SHP77 treated with DMSO at 0.1 percent for 48 hours (cell line): ENCODE results near the gene UGT1A10.
A peak's percentile ranks its signal among the peaks of the same experiment; 100 is the strongest.
"Not testable (repeated sequence)": the region's sequence is repeated elsewhere in the genome, so short reads cannot be mapped to it uniquely, and the experiment has no call there.

Experiments used
- DNase-seq: peaks from one replicate; lab custom pipeline; 2025; lab: John Stamatoyannopoulos, UW

Gene UGT1A10

GRCh38 chr2:233692648-233693047, 56.4 kb downstream of the UGT1A10 start, which contains the start of gene UGT1A6:
TSS of gene UGT1A6 (plus strand) at chr2:233692890. CDS start at chr2:233693005, 115 bp downstream.
- no peak for DNase-seq

- DNase-seq = no peak
These were observed 57.7 kb downstream of the UGT1A10 start for GRCh38 chr2:233693963-233694362.

DNA sequence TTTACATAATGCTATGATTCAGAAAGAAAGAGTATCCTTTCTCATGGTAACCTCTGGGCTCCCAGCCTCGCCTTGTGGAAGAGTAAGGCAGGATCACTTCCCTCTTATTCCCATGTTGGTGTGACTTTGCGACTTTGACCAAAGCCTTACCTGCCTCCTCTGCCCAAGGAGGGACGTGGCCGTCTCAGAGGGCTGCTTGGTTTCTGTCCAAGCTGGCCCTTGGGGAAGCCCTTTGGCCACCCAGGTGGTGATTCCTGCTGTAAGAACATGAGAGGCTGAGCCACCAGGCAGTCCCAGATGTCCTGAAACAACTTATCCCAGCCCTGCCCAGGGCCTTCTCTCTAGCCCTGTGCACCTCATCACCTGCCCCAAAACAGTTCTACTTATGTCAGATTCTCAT, 62.5 kb downstream of the UGT1A10 start:
- no peak for DNase-seq

DNA sequence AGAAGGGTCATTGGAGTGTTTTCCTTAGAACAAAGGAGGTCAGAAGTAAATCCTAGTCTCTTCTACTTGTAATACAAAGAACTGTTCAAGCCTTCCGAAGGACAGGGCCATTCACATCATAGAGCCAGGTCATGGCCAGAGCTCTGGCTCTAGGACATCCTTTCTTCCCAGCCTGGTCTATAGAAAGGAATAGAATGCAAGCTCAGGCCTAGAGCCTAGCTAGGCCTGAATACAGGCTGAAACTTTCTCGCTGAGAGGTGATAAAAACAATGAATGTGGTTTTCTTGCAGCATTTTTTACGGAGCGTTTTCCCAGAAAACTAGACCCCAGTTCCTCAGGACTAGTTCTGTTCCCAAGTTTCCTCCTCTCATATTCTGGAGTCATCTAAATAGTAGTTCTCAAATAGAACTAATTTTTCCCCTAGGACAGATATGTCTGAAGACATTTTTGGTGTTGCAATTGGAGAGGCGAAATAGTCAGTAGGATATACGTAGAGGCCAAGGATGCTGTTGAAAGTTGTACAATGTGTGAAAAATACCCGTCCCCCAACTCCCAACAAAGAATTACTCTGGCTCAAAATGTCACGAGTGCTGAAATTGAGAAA, 63.3 kb downstream of the UGT1A10 start:
- DNase-seq = no peak

GRCh38 chr2:233700028-233700635, 63.9 kb downstream of the UGT1A10 start:
- DNase-seq = no peak

GRCh38 chr2:233700842-233701241, 64.6 kb downstream of the UGT1A10 start:
- DNase-seq = not testable (repeated sequence)

DNA sequence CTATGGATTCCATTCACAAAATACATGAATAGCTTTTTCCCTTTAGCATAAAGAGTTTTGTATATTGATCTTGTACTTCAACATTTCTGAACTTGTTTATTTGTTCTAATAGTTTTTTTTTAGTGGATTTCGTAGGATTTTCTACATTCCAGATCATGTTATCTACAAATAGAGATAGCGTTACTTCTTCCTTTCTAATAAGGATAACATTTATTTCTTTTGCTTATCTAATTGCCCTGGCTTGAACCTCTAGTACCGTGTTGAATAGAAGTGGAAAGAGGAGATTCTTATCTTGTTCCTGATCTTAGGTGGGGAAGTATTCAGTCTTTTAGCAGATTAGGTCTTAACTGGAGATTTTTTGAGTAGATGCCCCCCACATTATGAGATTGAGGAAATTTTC, 66.0 kb downstream of the UGT1A10 start:
- no peak for DNase-seq

- DNase-seq = no peak
These were observed 69.8 kb downstream of the UGT1A10 start for GRCh38 chr2:233705911-233706506.

DNA sequence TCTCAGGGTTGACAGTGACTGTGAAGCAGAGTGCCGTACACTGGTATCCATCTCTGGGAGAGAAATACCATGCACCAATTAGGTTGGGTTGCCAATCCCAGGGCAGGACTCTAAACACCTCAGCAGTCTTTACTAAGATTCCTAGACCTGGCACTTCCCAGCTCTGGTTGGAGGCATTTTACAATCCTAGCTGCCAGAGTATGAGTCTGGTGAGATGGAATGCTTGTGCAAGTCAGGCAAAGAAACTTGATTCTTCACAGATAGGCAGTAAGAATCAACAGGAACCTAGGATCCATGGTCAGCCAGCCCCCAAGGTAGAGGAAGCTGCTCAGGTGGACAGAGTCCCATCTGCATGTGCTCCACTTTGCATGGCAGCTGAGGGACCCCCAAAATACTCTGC, 70.5 kb downstream of the UGT1A10 start:
- no peak for DNase-seq

DNA sequence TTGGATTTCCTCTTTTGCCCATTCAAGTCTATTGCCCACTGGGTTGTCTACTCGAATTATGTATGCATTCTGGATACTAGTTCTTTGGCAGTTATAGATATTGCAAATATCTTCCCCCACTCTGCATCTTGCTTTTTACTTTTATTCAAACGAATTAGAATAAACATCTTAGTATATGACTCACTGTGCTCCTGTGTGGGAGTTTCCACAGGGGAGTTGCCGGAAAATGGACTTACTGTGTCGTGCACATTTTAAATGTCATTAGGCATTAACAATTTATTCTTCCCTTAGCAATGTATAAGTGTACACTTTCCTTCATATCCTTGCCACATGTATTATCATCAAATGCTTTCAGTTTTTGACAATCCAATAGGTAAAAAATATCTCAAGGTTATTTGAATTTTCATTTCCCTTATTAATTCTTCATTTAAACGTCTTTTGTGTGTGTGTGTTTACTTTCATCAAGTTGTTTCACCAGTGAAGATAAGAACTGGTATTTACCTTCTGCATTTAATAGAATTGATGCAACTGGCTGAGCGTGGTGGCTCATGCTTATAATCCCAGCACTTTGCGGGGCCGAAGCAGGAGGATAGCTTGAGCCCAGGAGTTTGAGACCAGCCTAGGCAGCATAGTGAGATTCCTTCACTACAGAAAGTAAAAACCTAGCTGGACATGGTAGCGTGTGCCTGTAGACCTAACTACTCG, 71.8 kb downstream of the UGT1A10 start:
- no peak for DNase-seq

DNA sequence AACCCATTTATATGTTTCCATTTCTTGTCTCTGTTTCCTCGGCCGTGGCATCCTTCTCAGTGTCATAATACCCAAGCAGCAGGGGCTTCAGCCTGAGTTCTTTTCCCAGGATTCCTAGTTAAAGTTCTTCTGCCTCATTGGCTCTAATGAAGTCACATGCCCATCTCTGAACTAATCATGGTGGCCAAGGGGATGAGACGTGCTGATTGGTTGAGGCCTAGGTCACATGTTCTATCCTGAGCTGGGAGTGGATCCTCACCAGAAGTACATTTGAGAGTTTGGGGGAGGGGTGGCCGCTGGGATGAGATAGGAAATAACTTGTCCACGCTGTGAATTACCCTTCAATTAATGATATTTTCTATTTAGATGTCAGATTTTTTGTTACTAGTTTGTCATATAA, 72.7 kb downstream of the UGT1A10 start:
- no peak for DNase-seq

DNA sequence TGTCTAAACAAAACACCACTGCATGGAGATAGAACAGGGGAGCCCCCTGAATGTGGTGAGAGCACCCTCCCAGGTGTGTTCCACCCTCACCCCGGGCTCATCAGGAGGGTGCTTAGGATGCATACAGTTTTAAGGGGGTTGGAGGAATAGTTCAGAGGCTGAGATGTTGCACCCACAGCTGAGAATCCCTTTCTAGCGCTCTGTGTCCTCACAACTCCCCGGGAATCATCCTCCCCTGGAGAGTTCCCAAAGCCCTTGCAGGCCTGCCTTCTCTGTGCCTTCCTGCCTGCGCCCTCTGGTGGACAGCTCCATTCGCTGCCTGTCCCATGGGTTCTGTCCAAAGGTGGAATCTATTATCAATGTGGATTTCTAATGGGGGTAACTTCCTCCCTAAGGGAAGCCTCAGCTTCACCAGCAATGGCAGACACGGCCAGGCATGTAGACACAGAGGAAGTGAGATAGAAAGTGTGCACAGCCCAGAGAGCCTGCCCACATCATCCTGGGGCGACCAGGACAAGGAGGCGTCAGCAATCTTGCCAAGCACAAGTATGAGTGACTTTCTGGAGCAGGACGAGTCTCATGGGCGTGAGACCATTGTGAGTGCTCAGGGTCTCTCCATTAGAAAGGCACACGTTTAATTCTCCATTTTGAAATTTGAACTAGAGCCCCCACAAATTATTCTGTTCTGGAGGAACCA, 75.2 kb downstream of the UGT1A10 start:
- peak; percentile 25 for DNase-seq

DNA sequence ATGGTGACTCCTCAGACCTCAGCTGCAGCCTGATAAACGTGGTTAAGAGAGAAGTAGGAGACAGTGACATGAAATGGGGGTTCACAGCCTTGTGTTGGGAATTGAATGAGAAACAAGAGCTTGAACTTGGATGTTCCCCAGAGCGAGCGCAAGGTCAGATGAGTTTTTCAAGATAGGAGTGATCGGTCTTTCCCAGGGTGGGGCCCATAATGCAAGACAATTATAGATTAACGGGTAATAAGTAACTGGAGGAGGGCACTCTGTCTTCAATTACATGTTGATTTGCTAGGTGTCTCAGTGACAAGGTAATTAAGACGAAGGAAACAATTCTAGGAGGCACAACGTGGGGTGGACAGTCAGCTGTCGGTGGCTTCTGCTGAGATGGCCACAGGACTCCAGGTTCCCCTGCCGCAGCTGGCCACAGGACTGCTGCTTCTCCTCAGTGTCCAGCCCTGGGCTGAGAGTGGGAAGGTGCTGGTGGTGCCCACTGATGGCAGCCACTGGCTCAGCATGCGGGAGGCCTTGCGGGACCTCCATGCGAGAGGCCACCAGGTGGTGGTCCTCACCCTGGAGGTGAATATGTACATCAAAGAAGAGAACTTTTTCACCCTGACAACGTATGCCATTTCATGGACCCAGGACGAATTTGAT, 76.5 kb downstream of the UGT1A10 start, which contains the start of gene UGT1A5:
TSS of gene UGT1A5 (plus strand) at position 297 of the 651 bp plus-strand sequence. CDS start at position 382, 85 bp downstream.
- no peak for DNase-seq

- DNase-seq = no peak
These were observed 77.0 kb downstream of the UGT1A10 start for GRCh38 chr2:233713262-233713615.

DNA sequence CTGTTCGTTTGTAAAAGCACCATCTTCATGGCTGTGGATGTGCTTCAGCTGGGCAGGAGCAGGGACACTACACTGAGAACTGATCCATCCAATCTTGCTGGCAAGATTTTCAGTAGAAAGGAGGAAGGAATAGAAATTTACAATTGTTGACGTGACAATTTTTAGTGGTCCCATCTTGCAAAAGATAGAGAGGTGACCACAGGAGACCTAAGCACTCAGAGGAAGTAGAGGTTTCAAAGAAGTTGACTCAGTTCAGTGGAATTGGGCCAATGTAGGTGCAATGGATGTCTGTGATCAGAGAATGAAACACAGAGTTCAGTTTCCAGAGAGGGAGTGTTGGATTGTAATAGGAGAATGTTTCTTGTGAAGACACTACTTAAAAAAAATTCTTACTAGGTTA, 77.9 kb downstream of the UGT1A10 start:
- DNase-seq = no peak

DNA sequence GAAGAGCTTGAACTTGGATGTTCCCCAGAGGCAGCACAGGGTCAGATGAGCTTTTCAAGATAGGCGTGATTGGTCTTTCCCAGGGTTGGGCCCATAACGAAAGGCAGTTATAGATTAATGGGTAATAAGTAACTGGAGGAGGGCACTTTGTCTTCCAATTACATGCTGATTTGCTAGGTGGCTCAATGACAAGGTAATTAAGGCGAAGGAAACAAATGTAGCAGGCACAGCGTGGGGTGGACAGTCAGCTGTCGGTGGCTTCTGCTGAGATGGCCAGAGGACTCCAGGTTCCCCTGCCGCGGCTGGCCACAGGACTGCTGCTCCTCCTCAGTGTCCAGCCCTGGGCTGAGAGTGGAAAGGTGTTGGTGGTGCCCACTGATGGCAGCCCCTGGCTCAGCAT, 82.3 kb downstream of the UGT1A10 start, which contains the start of gene UGT1A4:
TSS of gene UGT1A4 (plus strand) at position 185 of the 400 bp plus-strand sequence. CDS start at position 270, 85 bp downstream.
- DNase-seq = no peak

DNA sequence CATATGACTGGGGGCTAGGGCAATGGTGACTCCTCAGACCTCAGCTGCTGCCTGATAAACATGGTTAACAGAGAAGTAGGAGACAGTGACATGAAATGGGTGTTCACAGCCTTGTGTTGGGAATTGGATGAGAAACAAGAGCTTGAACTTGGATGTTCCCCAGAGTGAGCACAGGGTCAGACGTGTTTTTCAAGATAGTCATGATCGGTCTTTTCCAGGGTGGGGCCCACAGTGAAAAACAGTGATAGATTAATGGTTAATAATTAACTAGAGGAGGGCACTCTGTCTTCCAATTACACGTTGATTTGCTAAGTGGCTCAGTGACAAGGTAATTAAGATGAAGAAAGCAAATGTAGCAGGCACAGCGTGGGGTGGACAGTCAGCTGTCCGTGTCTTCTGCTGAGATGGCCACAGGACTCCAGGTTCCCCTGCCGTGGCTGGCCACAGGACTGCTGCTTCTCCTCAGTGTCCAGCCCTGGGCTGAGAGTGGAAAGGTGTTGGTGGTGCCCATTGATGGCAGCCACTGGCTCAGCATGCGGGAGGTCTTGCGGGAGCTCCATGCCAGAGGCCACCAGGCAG, 92.6 kb downstream of the UGT1A10 start, which contains the start of gene UGT1A3:
TSS of gene UGT1A3 (plus strand) at position 320 of the 579 bp plus-strand sequence. CDS start at position 405, 85 bp downstream.
- DNase-seq = no peak

- DNase-seq = not testable (repeated sequence)
These were observed 100.8 kb downstream of the UGT1A10 start for GRCh38 chr2:233736868-233737653.

DNA sequence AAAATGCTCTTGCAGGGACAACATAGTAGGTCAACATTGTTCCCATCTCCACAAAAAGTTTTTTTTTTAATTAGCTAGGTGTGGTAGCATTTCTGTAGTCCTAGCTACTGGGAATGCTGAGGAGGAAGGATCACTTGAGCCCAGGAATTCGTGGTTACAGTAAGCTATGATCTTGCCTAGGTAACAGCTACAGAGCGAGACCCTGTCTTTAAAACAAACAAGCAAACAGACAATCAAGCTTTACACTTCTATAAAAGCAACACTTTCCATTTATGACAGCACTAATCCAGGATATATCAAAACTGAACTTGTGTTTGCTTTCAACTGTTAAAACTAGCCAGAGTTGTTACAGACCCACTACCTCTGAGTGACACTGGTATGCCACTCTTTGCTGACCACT, 104.6 kb downstream of the UGT1A10 start:
- DNase-seq = no peak
